Hypothalamus (tissue), 51 donors: ENCODE measurements around the gene CD151.
A peak's percentile ranks its signal among the peaks of the same experiment; 100 is the strongest.

ENCODE experiments used
- DNase-seq, 51 donors: peaks; one replicate each; lab custom pipeline; 2025; lab: John Stamatoyannopoulos, UW

CD151 gene

GRCh38 chr11:796565-797295 is 36.0 kb upstream of the CD151 start:
- no peak for DNase-seq

- DNase-seq: peak in 43 of 51 donors; percentile 27 to 89 (median 72)
Measured at GRCh38 chr11:797296-798092, 35.3 kb upstream of the CD151 start.

GRCh38 chr11:798093-798713 is 34.5 kb upstream of the CD151 start, which contains the start of gene SLC25A22:
Gene SLC25A22, minus strand, starts transcription at chr11:798281. Its CDS starts 3,275 bp downstream, at chr11:795006.
- peak in 44 of 51 donors; percentile 36 to 86 (median 70) for DNase-seq

GRCh38 chr11:799641-800316 is 33.0 kb upstream of the CD151 start:
- no peak for DNase-seq

- DNase-seq: no peak
Measured at GRCh38 chr11:800473-800872, 32.3 kb upstream of the CD151 start.

- DNase-seq: no peak
Measured at GRCh38 chr11:801097-801780, 31.5 kb upstream of the CD151 start.

- no peak for DNase-seq
Measured at GRCh38 chr11:802018-802617, 30.6 kb upstream of the CD151 start.

GRCh38 chr11:802693-803466 is 29.9 kb upstream of the CD151 start:
- no peak for DNase-seq

- no peak for DNase-seq
Measured at GRCh38 chr11:803467-803742, 29.3 kb upstream of the CD151 start.

GRCh38 chr11:803770-804598 is 28.8 kb upstream of the CD151 start:
- no peak for DNase-seq

GRCh38 chr11:804599-804964 is 28.2 kb upstream of the CD151 start:
- DNase-seq: no peak

- DNase-seq: peak in 5 of 51 donors; percentile 69 to 88 (median 77)
Measured at GRCh38 chr11:808427-809286, 24.1 kb upstream of the CD151 start.

GRCh38 chr11:809287-810039 is 23.3 kb upstream of the CD151 start, which contains the start of gene RPLP2:
Gene RPLP2, plus strand, starts transcription at chr11:809967. Its CDS starts 268 bp downstream, at chr11:810235.
- peak; percentile 86 to 100 (median 97) for DNase-seq

- DNase-seq: no peak
Measured at GRCh38 chr11:810040-810567, 22.6 kb upstream of the CD151 start.

- no peak for DNase-seq
Measured at GRCh38 chr11:811446-812245, 21.1 kb upstream of the CD151 start.
